ENCODE data around the gene MED8. TPM values are rescaled to one million over a fixed set of nuclear protein-coding genes. Genes with fewer than 3 reads are reported as not detected.

The MED8 gene
- polyA plus RNA-seq, 1 experiment: 52.0 TPM

- Histone ChIP-seq H3K36me3 (ENCODE audit: control insufficient read depth, insufficient read depth, low read length) (peaks cover 20% of the 10 kb centered on the region), H3K4me3 (ENCODE audit: low read depth, low read length) (peak overlapping the region; percentile 82), H3K27me3 (ENCODE audit: control insufficient read depth, insufficient read depth, low read length) (no peaks in the 10 kb centered on the region)
- no peak for TF ChIP-seq CTCF (IDR thresholded peaks at IDR 0.05; ENCODE audit: insufficient read depth, low read depth, low read length)
- DNase-seq (ENCODE audit: low read depth): no peak
- POLR2A ChIA-PET: interaction anchor here (0.6 kb wide), 1 partner anchor 284 kb away, joined by 3 read pairs; the partner anchor contains the start of gene KDM4A
- CTCF ChIA-PET: no interaction called here
These were observed 23.4 kb downstream of the MED8 start for GRCh38 chr1:43366179-43366578.

- ChIA-PET POLR2A (no interaction called here), CTCF (interaction anchor here (1.2 kb wide), 1 partner anchor 569 kb away, joined by 3 read pairs; no protein-coding TSS in a partner anchor)
- peaks cover 21% of the 10 kb centered on the region for H3K36me3 ChIP-seq (ENCODE audit: control insufficient read depth, insufficient read depth, low read length)
- no peak overlapping the region for H3K4me3 ChIP-seq (ENCODE audit: low read depth, low read length)
- no peak for DNase-seq (ENCODE audit: low read depth)
- H3K27me3 ChIP-seq (ENCODE audit: control insufficient read depth, insufficient read depth, low read length): no peaks in the 10 kb centered on the region
- no peak for TF ChIP-seq CTCF (IDR thresholded peaks at IDR 0.05; ENCODE audit: insufficient read depth, low read depth, low read length)
These were observed 23.9 kb downstream of the MED8 start for GRCh38 chr1:43365678-43366077.

- no peak for TF ChIP-seq CTCF (IDR thresholded peaks at IDR 0.05; ENCODE audit: insufficient read depth, low read depth, low read length)
- Histone ChIP-seq H3K27me3 (ENCODE audit: control insufficient read depth, insufficient read depth, low read length) (no peaks in the 10 kb centered on the region), H3K36me3 (ENCODE audit: control insufficient read depth, insufficient read depth, low read length) (peaks cover 21% of the 10 kb centered on the region), H3K4me3 (ENCODE audit: low read depth, low read length) (no peak overlapping the region)
- no peak for DNase-seq (ENCODE audit: low read depth)
- ChIA-PET POLR2A (no interaction called here), CTCF (interaction anchor here (1.3 kb wide), 1 partner anchor 11 kb away, joined by 4 read pairs; no protein-coding TSS in a partner anchor)
These were observed 25.6 kb downstream of the MED8 start for GRCh38 chr1:43363935-43364525.

GRCh38 chr1:43363283-43363934 is 26.2 kb downstream of the MED8 start:
- POLR2A ChIA-PET: no interaction called here
- Histone ChIP-seq H3K36me3 (ENCODE audit: control insufficient read depth, insufficient read depth, low read length) (peaks cover 21% of the 10 kb centered on the region), H3K27me3 (ENCODE audit: control insufficient read depth, insufficient read depth, low read length) (no peaks in the 10 kb centered on the region), H3K4me3 (ENCODE audit: low read depth, low read length) (no peak overlapping the region)
- DNase-seq (ENCODE audit: low read depth): no peak
- CTCF ChIA-PET: no interaction called here
- TF ChIP-seq CTCF (IDR thresholded peaks at IDR 0.05; ENCODE audit: insufficient read depth, low read depth, low read length): no peak

GRCh38 chr1:43360616-43361015 is 29.0 kb downstream of the MED8 start:
- no peak for DNase-seq (ENCODE audit: low read depth)
- H3K4me3 ChIP-seq (ENCODE audit: low read depth, low read length): peak overlapping the region; percentile 1; the same call in 1 of the 2 replicates
- POLR2A ChIA-PET: no interaction called here
- CTCF ChIA-PET: no interaction called here
- peaks cover 21% of the 10 kb centered on the region for H3K36me3 ChIP-seq (ENCODE audit: control insufficient read depth, insufficient read depth, low read length)
- H3K27me3 ChIP-seq (ENCODE audit: control insufficient read depth, insufficient read depth, low read length): no peaks in the 10 kb centered on the region
- no peak for TF ChIP-seq CTCF (IDR thresholded peaks at IDR 0.05; ENCODE audit: insufficient read depth, low read depth, low read length)
